DOHH2 (cell line): ENCODE measurements around the gene CRLF1.

Experiments
- H3F3A ChIP-seq: fragments of 200-600 bp; sonication (generic), shearing (Covaris generic); 2 replicates; pipeline ENCODE4 v1.6.0; 2016; ENCODE audit warnings: antibody characterized with exemption, mild to moderate bottlenecking; ENCODE audit not compliant: control insufficient read depth, insufficient read depth
- H3K27ac ChIP-seq: fragments of 200-600 bp; sonication (generic); 2 replicates; pipeline ENCODE4 v1.5.1; 2014; ENCODE audit warnings: low read depth, mild to moderate bottlenecking, low read length, moderate library complexity
- H3K27me3 ChIP-seq: fragments of 200-600 bp; sonication (generic); 2 replicates; pipeline ENCODE4 v1.6.1; 2014; ENCODE audit warnings: mild to moderate bottlenecking, low read length, mixed read lengths; ENCODE audit not compliant: control insufficient read depth
- H3K36me3 ChIP-seq: fragments of 200-600 bp; sonication (generic); 2 replicates; pipeline ENCODE4 v1.6.1; 2014; ENCODE audit warnings: mild to moderate bottlenecking, low read length, moderate library complexity, mixed read lengths; ENCODE audit not compliant: control insufficient read depth
- H3K4me1 ChIP-seq: fragments of 200-600 bp; sonication (generic); 2 replicates; pipeline ENCODE4 v1.6.1; 2014; ENCODE audit warnings: mild to moderate bottlenecking, low read length, mixed read lengths; ENCODE audit not compliant: control insufficient read depth
- H3K4me2 ChIP-seq: fragments of 200-600 bp; sonication (generic); 2 replicates; pipeline ENCODE4 v1.6.0; 2014; ENCODE audit warnings: mild to moderate bottlenecking, low read length, moderate library complexity
- H3K4me3 ChIP-seq: fragments of 200-600 bp; sonication (generic); 2 replicates; pipeline ENCODE4 v1.5.1; 2014; ENCODE audit warnings: mild to moderate bottlenecking, low read length, mixed read lengths
- H3K79me2 ChIP-seq: fragments of 200-600 bp; sonication (generic); 2 replicates; pipeline ENCODE4 v1.6.1; 2014; ENCODE audit warnings: mild to moderate bottlenecking, low read length, mixed read lengths; ENCODE audit not compliant: control insufficient read depth
- H3K9me2 ChIP-seq: fragments of 200-600 bp; sonication (generic); replicated peaks from 2 replicates; pipeline ENCODE4 v1.6.1; 2014; ENCODE audit warnings: mild to moderate bottlenecking, low read length, mixed read lengths; ENCODE audit not compliant: control insufficient read depth
- H3K9me3 ChIP-seq: fragments of 200-600 bp; sonication (generic); 2 replicates; pipeline ENCODE4 v1.6.1; 2014; ENCODE audit warnings: antibody characterized with exemption, low read length, mixed read lengths; ENCODE audit not compliant: control insufficient read depth, insufficient read depth
- H4K20me1 ChIP-seq: fragments of 200-600 bp; sonication (generic); 2 replicates; pipeline ENCODE4 v1.6.0; 2014; ENCODE audit warnings: low read depth, mild to moderate bottlenecking, antibody characterized with exemption, low read length, moderate library complexity; ENCODE audit not compliant: control insufficient read depth, insufficient read depth
- CTCF ChIP-seq: fragments of 200-600 bp; sonication (generic); IDR thresholded peaks from one replicate; pipeline ENCODE4 v1.5.1; 2014; ENCODE audit warnings: antibody characterized with exemption, mild to moderate bottlenecking, low read depth, low read length; ENCODE audit not compliant: poor library complexity, severe bottlenecking
- EZH2phosphoT487 ChIP-seq: fragments of 200-600 bp; sonication (generic); IDR thresholded peaks from 2 replicates; pipeline ENCODE4 v1.6.1; 2017; ENCODE audit warnings: borderline replicate concordance, mild to moderate bottlenecking, antibody characterized with exemption, low read length, moderate library complexity, mixed read lengths

Gene CRLF1

GRCh38 chr19:18568367-18568766 is 38.2 kb downstream of the CRLF1 start:
- peaks cover 64% of the 10 kb centered on the region for H3K36me3 ChIP-seq
- H3K4me1 ChIP-seq, result peaks cover 17% of the 10 kb centered on the region
- TF ChIP-seq EZH2phosphoT487, result no peak
- no peak for TF ChIP-seq CTCF
- H3K4me3 ChIP-seq, result no peak overlapping the region
- peaks cover 18% of the 10 kb centered on the region for H3K79me2 ChIP-seq
- H4K20me1 ChIP-seq, result peaks cover 10% of the 10 kb centered on the region
- H3K4me2 ChIP-seq, result no peak overlapping the region
- peaks cover 5% of the 10 kb centered on the region for H3F3A ChIP-seq
- no peaks in the 10 kb centered on the region for H3K9me3 ChIP-seq
- H3K9me2 ChIP-seq, result no peaks in the 10 kb centered on the region
- no peak overlapping the region for H3K27ac ChIP-seq
- no peaks in the 10 kb centered on the region for H3K27me3 ChIP-seq

- no peak for TF ChIP-seq CTCF
- TF ChIP-seq EZH2phosphoT487, result no peak
- no peaks in the 10 kb centered on the region for H3K9me3 ChIP-seq
- peaks cover 60% of the 10 kb centered on the region for H3K36me3 ChIP-seq
- no peaks in the 10 kb centered on the region for H3K9me2 ChIP-seq
- H4K20me1 ChIP-seq, result no peaks in the 10 kb centered on the region
- H3K27me3 ChIP-seq, result no peaks in the 10 kb centered on the region
- no peak overlapping the region for H3K27ac ChIP-seq
- H3F3A ChIP-seq, result peaks cover 5% of the 10 kb centered on the region
- peaks cover 8% of the 10 kb centered on the region for H3K4me1 ChIP-seq
- no peak overlapping the region for H3K4me2 ChIP-seq
- no peak overlapping the region for H3K4me3 ChIP-seq
- peaks cover 4% of the 10 kb centered on the region for H3K79me2 ChIP-seq
Measured at GRCh38 chr19:18566953-18567352, 39.6 kb downstream of the CRLF1 start.

GRCh38 chr19:18562086-18562485 is 44.5 kb downstream of the CRLF1 start:
- Histone ChIP-seq H3K27me3 (no peaks in the 10 kb centered on the region), H4K20me1 (no peaks in the 10 kb centered on the region), H3K4me3 (no peak overlapping the region), H3K79me2 (peaks cover 27% of the 10 kb centered on the region), H3K4me1 (peaks cover 16% of the 10 kb centered on the region), H3F3A (no peaks in the 10 kb centered on the region), H3K9me3 (no peaks in the 10 kb centered on the region), H3K9me2 (no peaks in the 10 kb centered on the region), H3K36me3 (peaks cover 48% of the 10 kb centered on the region), H3K27ac (no peak overlapping the region), H3K4me2 (no peak overlapping the region)
- TF ChIP-seq EZH2phosphoT487 (no peak), CTCF (no peak)
